B cell (primary cell): ENCODE measurements around the gene WFDC5. TPM values are rescaled to one million over a fixed set of nuclear protein-coding genes. Genes with fewer than 3 reads are reported as not detected.

ENCODE experiments used
- ATAC-seq: fragments of 200-7000 bp; cut with Tn5 transposase; one replicate; pipeline ENCODE4 v1.10.0; 2021; ENCODE audit warnings: low read depth, mild to moderate bottlenecking, moderate number of reproducible peaks, moderate library complexity
- CTCF ChIA-PET: fragments of 350-600 bp; sonication (Branson Sonifier 250); formaldehyde crosslinking; loops from one replicate; lab custom pipeline; 2021; ENCODE audit warnings: antibody characterized with exemption, inconsistent platforms; lab: Charles Lee
- POLR2A ChIA-PET: fragments of 350-600 bp; sonication (Branson Sonifier 250); formaldehyde crosslinking; loops from one replicate; lab custom pipeline; 2021; ENCODE audit warnings: antibody characterized with exemption; lab: Charles Lee
- DNase-seq: peaks from one replicate; pipeline ENCODE4 v3.0.0; 2013
- H2AFZ ChIP-seq: 2 replicates; pipeline ENCODE4 v1.6.1; 2012; ENCODE audit warnings: mild to moderate bottlenecking, low read depth, low read length; ENCODE audit not compliant: insufficient read depth, poor library complexity, severe bottlenecking
- H3K27ac ChIP-seq, 2 donors: 1 replicate in 1 of 2; 2 replicates in 1 of 2; pipeline ENCODE4 v1.5.1; 2012 to 2013; ENCODE audit warnings: low read length in 2 of 2, mild to moderate bottlenecking in 2 of 2, moderate library complexity in 1 of 2
- H3K27me3 ChIP-seq, 4 experiments: fragments of 200-600 bp in 1 of 4; sonication (generic) in 1 of 4; replicated peaks in 1 of 4; 1 replicate in 2 of 4; 2 replicates in 2 of 4; pipeline versions ENCODE4 v1.6.1 to v1.7.0; 2013 to 2016; ENCODE audit warnings: low read length in 3 of 4, mild to moderate bottlenecking in 2 of 4, mixed read lengths in 1 of 4, moderate library complexity in 1 of 4; ENCODE audit not compliant: insufficient read depth in 4 of 4, control insufficient read depth in 3 of 4; ENCODE audit errors: control extremely low read depth in 1 of 4
- H3K36me3 ChIP-seq, 2 experiments: replicated peaks in 1 of 2; 1 replicate in 1 of 2; 2 replicates in 1 of 2; pipeline versions ENCODE4 v1.6.1 to v1.7.1; 2013; ENCODE audit warnings: low read length in 1 of 2; ENCODE audit not compliant: insufficient read depth in 2 of 2, control insufficient read depth in 1 of 2; ENCODE audit errors: control extremely low read depth in 1 of 2, extremely low read depth in 1 of 2
- H3K4me1 ChIP-seq, 2 donors: fragments of 200-600 bp in 1 of 2; sonication (generic) in 1 of 2; 1 replicate in 1 of 2; 2 replicates in 1 of 2; pipeline versions ENCODE4 v1.5.1 to v1.6.1; 2013 to 2017; ENCODE audit warnings: low read length in 2 of 2; ENCODE audit not compliant: control insufficient read depth in 2 of 2, insufficient read depth in 2 of 2
- H3K4me2 ChIP-seq: replicated peaks from 2 replicates; pipeline ENCODE3; 2012; ENCODE audit warnings: mild to moderate bottlenecking, low read depth, low read length; ENCODE audit not compliant: poor library complexity, severe bottlenecking
- H3K4me3 ChIP-seq, 5 experiments: fragments of 200-600 bp in 1 of 5; sonication (generic) in 1 of 5; 1 replicate in 3 of 5; 2 replicates in 2 of 5; pipeline versions ENCODE4 v1.5.1 to v1.7.0; 2011 to 2016; ENCODE audit warnings: low read length in 4 of 5, mild to moderate bottlenecking in 4 of 5, low read depth in 2 of 5, control low read depth in 1 of 5, moderate library complexity in 1 of 5; ENCODE audit not compliant: insufficient read depth in 1 of 5; ENCODE audit errors: control extremely low read depth in 1 of 5, extremely low read depth in 1 of 5
- H3K79me2 ChIP-seq: fragments of 200-600 bp; sonication (generic); one replicate; pipeline ENCODE4 v1.6.0; 2016; ENCODE audit warnings: low read length; ENCODE audit not compliant: control insufficient read depth, insufficient read depth
- H3K9ac ChIP-seq: fragments of 200-600 bp; sonication (generic); 2 replicates; pipeline ENCODE4 v1.6.1; 2017; ENCODE audit warnings: mild to moderate bottlenecking, low read length, moderate library complexity
- H3K9me3 ChIP-seq, 3 donors: one replicate each; pipeline versions ENCODE4 v1.6.1 to v1.7.1; 2013; ENCODE audit warnings: low read length in 2 of 3; ENCODE audit not compliant: control insufficient read depth in 2 of 3, insufficient read depth in 1 of 3; ENCODE audit errors: control extremely low read depth in 1 of 3
- H4K20me1 ChIP-seq: 2 replicates; pipeline ENCODE4 v1.6.0; 2012; ENCODE audit warnings: mild to moderate bottlenecking, low read length; ENCODE audit not compliant: insufficient read depth, control insufficient read depth, poor library complexity, severe bottlenecking
- H3K27ac Mint-ChIP-seq: one replicate; pipeline ENCODE4 v1.8.0; 2021; ENCODE audit warnings: mixed read lengths
- H3K27me3 Mint-ChIP-seq: one replicate; pipeline ENCODE4 v1.8.0; 2021; ENCODE audit warnings: mixed read lengths
- H3K4me1 Mint-ChIP-seq: one replicate; pipeline ENCODE4 v1.8.0; 2021; ENCODE audit warnings: mixed read lengths
- H3K4me3 Mint-ChIP-seq: one replicate; pipeline ENCODE4 v1.8.0; 2021; ENCODE audit warnings: mixed read lengths
- H3K9me3 Mint-ChIP-seq: one replicate; pipeline ENCODE4 v1.8.0; 2022; ENCODE audit warnings: mixed read lengths; ENCODE audit not compliant: insufficient read depth
- EZH2 ChIP-seq: IDR thresholded peaks from 2 replicates; pipeline ENCODE4 v1.6.1; 2012; ENCODE audit warnings: borderline replicate concordance, low read depth, mild to moderate bottlenecking, moderate library complexity, low read length; ENCODE audit not compliant: insufficient read depth, poor library complexity, severe bottlenecking
- WGBS: methylation state at CpG from one replicate; pipeline ENCODE4 v1.1.5; 2013; ENCODE audit warnings: missing lambda C conversion rate; ENCODE audit not compliant: insufficient coverage; 5-methylcytosine and 5-hydroxymethylcytosine counted together
- intact Hi-C: fragments of 100-400 bp; cut with micrococcal nuclease; formaldehyde crosslinking; loops from one replicate; pipeline ENCODE4 v1.10.0; 2022
- polyA plus RNA-seq: library from polyadenylated mRNA; depleted of rRNA; stranded (reverse); fragments of >200 nt; gene quantifications from 2 replicates; pipeline ENCODE4 v1.2.3, GENCODE V29; 2012
- total RNA-seq, 2 donors: library from RNA; stranded (reverse); fragments of 120-200 nt in 1 of 2; gene quantifications; 1 replicate in 1 of 2; 2 replicates in 1 of 2; pipeline versions ENCODE4 v1.2.3 to v1.2.4, GENCODE V29; 2013 to 2022
- TF ChIP-seq, protein P1 (sequence below): fragments of 200-600 bp; IDR thresholded peaks from one replicate; pipeline ENCODE4 v1.8.0; 2022; ENCODE audit warnings: antibody characterized with exemption, mild to moderate bottlenecking

WFDC5 gene
- total and polyA plus RNA-seq, 2 donors (not counting 1 experiment from before 2014, with no cell fraction given), result not detected

GRCh38 chr20:45113865-45114264, 1.1 kb downstream of the WFDC5 start:
- DNase-seq, result no peak
- no peaks in the 10 kb centered on the region for H3K79me2 ChIP-seq
- H3K4me3 ChIP-seq, result no peak overlapping the region
- H3K4me1 ChIP-seq, result no peaks in the 10 kb centered on the region
- no peaks in the 10 kb centered on the region for H4K20me1 ChIP-seq
- no peaks in the 10 kb centered on the region for H3K36me3 ChIP-seq
- CTCF ChIA-PET, result interaction anchor here (4.0 to 4.5 kb wide), 2 partner anchors 17 to 70 kb away, joined by 24 to 32 read pairs; no protein-coding TSS in a partner anchor
- intact Hi-C loops, result no loop called here
- H3K27me3 ChIP-seq, result peaks cover 0 to under 1% (median 0%) of the 10 kb centered on the region in 4 experiments
- no peaks in the 10 kb centered on the region for H3K4me1 Mint-ChIP-seq
- H3K27me3 Mint-ChIP-seq, result peaks cover 14% of the 10 kb centered on the region
- H3K4me3 Mint-ChIP-seq, result no peak overlapping the region
- no peak overlapping the region for H3K27ac ChIP-seq
- no peak overlapping the region for H3K9ac ChIP-seq
- ATAC-seq, result no peak
- 90% methylated on average over 2 of the region's 3 CpGs for WGBS
- no peak overlapping the region for H3K27ac Mint-ChIP-seq
- H3K4me2 ChIP-seq, result no peak overlapping the region
- no peaks in the 10 kb centered on the region for H3K9me3 ChIP-seq
- no peaks in the 10 kb centered on the region for H3K9me3 Mint-ChIP-seq
- POLR2A ChIA-PET, result no interaction called here
- H2AFZ ChIP-seq, result no peak overlapping the region
- TF ChIP-seq, protein P1, sequence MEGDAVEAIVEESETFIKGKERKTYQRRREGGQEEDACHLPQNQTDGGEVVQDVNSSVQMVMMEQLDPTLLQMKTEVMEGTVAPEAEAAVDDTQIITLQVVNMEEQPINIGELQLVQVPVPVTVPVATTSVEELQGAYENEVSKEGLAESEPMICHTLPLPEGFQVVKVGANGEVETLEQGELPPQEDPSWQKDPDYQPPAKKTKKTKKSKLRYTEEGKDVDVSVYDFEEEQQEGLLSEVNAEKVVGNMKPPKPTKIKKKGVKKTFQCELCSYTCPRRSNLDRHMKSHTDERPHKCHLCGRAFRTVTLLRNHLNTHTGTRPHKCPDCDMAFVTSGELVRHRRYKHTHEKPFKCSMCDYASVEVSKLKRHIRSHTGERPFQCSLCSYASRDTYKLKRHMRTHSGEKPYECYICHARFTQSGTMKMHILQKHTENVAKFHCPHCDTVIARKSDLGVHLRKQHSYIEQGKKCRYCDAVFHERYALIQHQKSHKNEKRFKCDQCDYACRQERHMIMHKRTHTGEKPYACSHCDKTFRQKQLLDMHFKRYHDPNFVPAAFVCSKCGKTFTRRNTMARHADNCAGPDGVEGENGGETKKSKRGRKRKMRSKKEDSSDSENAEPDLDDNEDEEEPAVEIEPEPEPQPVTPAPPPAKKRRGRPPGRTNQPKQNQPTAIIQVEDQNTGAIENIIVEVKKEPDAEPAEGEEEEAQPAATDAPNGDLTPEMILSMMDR, result no peak
- TF ChIP-seq EZH2, result no peak

GRCh38 chr20:45112754-45113153, 2.2 kb downstream of the WFDC5 start:
- Histone ChIP-seq H3K4me1 (no peaks in the 10 kb centered on the region), H3K9me3 (no peaks in the 10 kb centered on the region), H3K36me3 (no peaks in the 10 kb centered on the region), H3K27ac (no peak overlapping the region), H2AFZ (no peak overlapping the region), H3K9ac (no peak overlapping the region), H4K20me1 (no peaks in the 10 kb centered on the region), H3K79me2 (no peaks in the 10 kb centered on the region), H3K4me3 (no peak overlapping the region), H3K4me2 (no peak overlapping the region), H3K27me3 (peaks cover 0 to 2% (median 0%) of the 10 kb centered on the region in 4 experiments)
- H3K27ac Mint-ChIP-seq, result no peak overlapping the region
- H3K27me3 Mint-ChIP-seq, result peaks cover 8% of the 10 kb centered on the region
- POLR2A ChIA-PET, result no interaction called here
- DNase-seq (no peak), ATAC-seq (no peak)
- no peak overlapping the region for H3K4me3 Mint-ChIP-seq
- intact Hi-C loops, result loop anchor here (1.0 kb wide), 1 partner anchor 68 kb away; no protein-coding TSS in a partner anchor
- no peaks in the 10 kb centered on the region for H3K9me3 Mint-ChIP-seq
- H3K4me1 Mint-ChIP-seq, result no peaks in the 10 kb centered on the region
- CTCF ChIA-PET, result interaction anchor here (0.8 to 4.5 kb wide), 10 partner anchors 8 to 429 kb away, joined by 3 to 32 read pairs (median 4); no protein-coding TSS in a partner anchor
- TF ChIP-seq EZH2, result no peak
- TF ChIP-seq, protein P1, result no peak
